Neutrophil (primary cell): ENCODE results near the gene IL4R.

ENCODE experiments used
- H3K27ac ChIP-seq: fragments of 200-600 bp; sonication (generic); 2 replicates; pipeline ENCODE4 v1.5.1; 2016; ENCODE audit warnings: mild to moderate bottlenecking, moderate library complexity
- H3K27me3 ChIP-seq: fragments of 200-600 bp; sonication (generic); 2 replicates; pipeline ENCODE4 v1.6.0; 2016; ENCODE audit warnings: mild to moderate bottlenecking
- H3K36me3 ChIP-seq: fragments of 200-600 bp; sonication (generic); 2 replicates; pipeline ENCODE4 v1.5.1; 2017
- H3K4me1 ChIP-seq, 2 experiments: fragments of 200-600 bp in 1 of 2; sonication (generic) in 1 of 2; 1 replicate in 1 of 2; 2 replicates in 1 of 2; pipeline versions ENCODE4 v1.5.1 to v1.6.1; 2013 to 2016; ENCODE audit warnings: low read depth in 1 of 2, low read length in 1 of 2, mild to moderate bottlenecking in 1 of 2, moderate library complexity in 1 of 2; ENCODE audit not compliant: control insufficient read depth in 1 of 2, insufficient read depth in 1 of 2
- H3K4me3 ChIP-seq, 2 experiments: fragments of 200-600 bp in 1 of 2; sonication (generic) in 1 of 2; 1 replicate in 1 of 2; 2 replicates in 1 of 2; pipeline ENCODE4 v1.5.1; 2013 to 2016; ENCODE audit warnings: low read depth in 1 of 2, low read length in 1 of 2, mild to moderate bottlenecking in 1 of 2, moderate library complexity in 1 of 2
- H3K9me3 ChIP-seq: fragments of 200-600 bp; sonication (generic); 2 replicates; pipeline ENCODE4 v1.5.1; 2016
- CTCF ChIP-seq: fragments of 200-600 bp; sonication (generic); IDR thresholded peaks from 2 replicates; pipeline ENCODE4 v1.5.1; 2016; ENCODE audit warnings: antibody characterized with exemption

The IL4R gene

DNA sequence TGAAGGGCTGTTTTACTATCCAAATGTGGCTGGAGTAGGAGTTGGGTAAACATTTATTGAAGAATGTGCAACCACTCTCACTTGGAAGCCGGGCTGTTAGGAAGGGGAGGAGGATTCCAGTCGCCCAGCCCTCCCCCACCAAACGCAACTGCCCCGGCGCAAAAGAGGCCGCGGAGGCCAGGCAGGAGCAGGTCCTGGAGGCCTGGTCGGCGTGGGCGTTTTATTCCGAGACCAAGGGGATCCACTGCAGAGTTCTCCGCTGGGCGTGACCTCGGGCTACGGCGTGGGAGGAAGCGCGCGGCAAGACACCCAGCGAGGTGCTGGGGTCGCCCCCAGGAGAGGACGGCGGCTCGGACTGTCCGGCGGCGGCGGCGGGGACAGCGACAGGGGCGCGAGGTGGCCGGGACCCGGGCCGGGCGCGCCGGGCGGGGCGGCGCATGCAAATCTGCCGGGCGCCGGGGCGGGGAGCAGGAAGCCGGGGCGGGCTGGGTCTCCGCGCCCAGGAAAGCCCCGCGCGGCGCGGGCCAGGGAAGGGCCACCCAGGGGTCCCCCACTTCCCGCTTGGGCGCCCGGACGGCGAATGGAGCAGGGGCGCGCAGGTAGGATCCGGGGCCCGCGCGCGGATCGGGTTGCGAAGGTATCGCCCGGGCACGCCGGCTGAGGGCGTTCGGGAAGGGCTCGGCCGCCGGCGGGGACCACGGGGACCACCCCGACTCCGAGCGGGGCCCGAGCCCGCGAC lies at the start of gene IL4R:
Gene IL4R (plus strand): TSS at position 553 of the 739 bp plus-strand sequence. CDS start 26,230 bp downstream, outside the sequence.
- H3K27me3 ChIP-seq = no peaks in the 10 kb centered on the region
- peak within 1 kb of the TSS; percentile 86 to 98 for H3K4me3 ChIP-seq
- peaks cover 6% of the 10 kb centered on the region for H3K36me3 ChIP-seq
- peak within 1 kb of the TSS; percentile 99 for H3K27ac ChIP-seq
- peak; percentile 29 for TF ChIP-seq CTCF
- peaks cover 49 to 56% of the 10 kb centered on the region in 2 experiments for H3K4me1 ChIP-seq
- H3K9me3 ChIP-seq = no peaks in the 10 kb centered on the region

DNA sequence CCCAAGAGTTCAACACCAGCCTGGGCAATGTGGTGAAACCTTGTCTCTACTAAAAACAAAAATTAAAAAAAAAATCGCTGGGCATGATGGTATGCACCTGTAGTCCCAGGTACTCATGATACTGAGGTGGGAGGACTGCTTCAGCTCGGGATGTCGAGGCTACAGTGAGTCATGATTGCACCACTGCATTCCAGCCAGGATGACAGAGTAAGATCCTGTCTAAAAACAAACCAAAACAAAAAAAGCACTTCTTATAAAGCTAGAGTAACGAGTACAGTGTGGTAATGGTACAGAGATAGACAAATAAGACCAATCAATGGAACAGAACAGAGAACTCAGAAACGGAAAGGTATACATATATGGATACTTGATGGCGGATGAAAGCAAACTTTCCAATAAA lies 49.6 kb upstream of the IL4R start:
- Histone ChIP-seq H3K4me3 (no peak overlapping the region), H3K27me3 (no peaks in the 10 kb centered on the region), H3K9me3 (no peaks in the 10 kb centered on the region), H3K4me1 (peaks cover 32 to 34% of the 10 kb centered on the region in 2 experiments), H3K36me3 (no peaks in the 10 kb centered on the region), H3K27ac (no peak overlapping the region)
- no peak for TF ChIP-seq CTCF

DNA sequence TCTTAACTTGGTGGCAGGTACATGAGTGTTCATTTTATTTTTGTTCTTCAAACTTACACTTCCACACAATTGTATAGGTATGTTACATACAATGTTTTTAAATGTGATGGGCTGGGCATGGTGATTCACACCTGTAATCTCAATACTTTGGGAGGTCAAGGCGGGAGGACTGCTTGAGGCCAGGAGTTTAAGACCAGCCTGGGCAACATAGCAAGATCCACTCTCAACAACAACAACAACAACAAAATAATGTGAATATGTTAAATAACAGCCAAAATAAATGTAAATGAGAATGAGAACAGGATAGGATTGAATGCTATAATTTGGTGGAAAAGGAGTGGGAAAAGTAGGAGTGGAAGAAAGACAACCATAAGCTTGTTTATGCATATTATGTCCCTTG lies 47.8 kb upstream of the IL4R start:
- no peak for TF ChIP-seq CTCF
- no peaks in the 10 kb centered on the region for H3K36me3 ChIP-seq
- H3K27me3 ChIP-seq = no peaks in the 10 kb centered on the region
- H3K27ac ChIP-seq = no peak overlapping the region
- no peaks in the 10 kb centered on the region for H3K9me3 ChIP-seq
- H3K4me1 ChIP-seq = peaks cover 37 to 39% of the 10 kb centered on the region in 2 experiments
- H3K4me3 ChIP-seq = no peak overlapping the region

DNA sequence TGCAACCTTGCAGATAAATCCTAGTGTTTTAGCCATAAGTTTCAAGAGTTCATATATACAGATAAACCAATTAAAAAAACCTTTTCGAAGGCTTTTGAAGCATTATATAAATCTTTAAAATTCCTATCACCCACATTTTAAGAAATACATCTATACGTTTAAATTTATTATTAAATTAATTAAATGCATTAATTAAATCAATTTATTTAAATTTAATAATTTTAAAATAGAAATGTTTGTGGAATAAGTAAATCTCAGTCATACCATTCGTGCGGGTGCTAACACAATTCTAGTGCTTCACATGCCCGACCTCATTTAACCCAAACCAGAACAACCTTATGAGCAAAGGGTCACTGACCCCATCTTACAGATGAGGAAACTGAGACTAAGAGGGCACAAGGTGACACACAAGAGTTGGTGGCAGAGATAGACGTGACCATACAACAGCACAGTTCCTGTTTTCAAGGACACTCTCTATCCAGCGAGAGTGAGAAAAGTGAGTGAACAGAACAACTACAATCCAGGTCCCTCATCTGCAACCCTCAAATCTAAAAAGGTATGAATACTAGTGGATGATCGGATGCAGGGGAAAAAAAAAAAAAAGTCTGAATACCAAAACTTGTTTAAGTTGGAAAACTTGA lies 46.6 kb upstream of the IL4R start:
- no peaks in the 10 kb centered on the region for H3K36me3 ChIP-seq
- H3K27ac ChIP-seq = no peak overlapping the region
- H3K9me3 ChIP-seq = no peaks in the 10 kb centered on the region
- no peak for TF ChIP-seq CTCF
- H3K27me3 ChIP-seq = no peaks in the 10 kb centered on the region
- H3K4me1 ChIP-seq = peaks cover 46 to 49% of the 10 kb centered on the region in 2 experiments
- no peak overlapping the region for H3K4me3 ChIP-seq

DNA sequence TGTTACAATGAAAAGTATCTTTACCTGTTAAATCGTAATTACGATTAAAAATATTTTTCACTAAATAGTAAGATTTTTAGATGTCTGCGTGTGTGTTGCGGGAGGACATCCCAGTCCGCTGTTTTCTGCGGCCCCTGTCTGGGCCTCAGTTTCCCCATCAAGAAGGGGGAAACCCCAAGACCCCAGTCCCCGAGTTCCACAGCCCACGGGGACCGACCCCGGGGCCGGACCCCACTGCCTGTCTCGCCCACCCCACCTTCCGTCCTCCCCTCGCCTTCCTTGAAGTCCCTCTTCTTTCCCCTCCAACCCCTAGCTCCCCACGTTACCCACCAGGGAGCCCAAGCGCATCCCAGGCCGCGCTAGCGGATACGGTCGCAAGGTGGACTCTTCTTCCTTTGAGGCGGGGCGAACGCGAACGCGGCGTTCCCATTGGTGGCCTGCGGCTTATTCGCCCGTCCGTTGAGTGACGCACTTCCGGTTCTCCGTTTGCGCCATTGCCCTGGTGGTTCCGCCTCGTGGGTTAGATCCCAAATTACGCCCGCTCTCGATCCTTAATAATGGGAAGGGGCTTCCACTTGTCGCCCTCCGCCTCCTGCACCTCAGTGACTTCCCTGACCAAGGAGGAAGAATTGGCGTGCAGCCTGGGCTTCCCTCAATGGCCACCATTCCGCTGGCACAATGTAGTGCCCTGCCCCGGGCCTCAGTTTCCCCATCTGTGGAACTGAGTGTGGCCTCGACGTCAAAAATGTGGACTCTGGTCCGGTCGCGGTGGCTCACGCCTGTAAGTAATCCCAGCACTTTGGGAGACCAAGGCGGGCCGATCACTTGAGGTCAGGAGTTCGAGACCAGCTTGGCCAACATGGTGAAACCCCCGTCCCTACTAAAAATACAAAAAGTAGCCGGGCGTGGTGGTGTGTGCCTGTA lies 45.1 kb upstream of the IL4R start, which contains the start of gene NSMCE1:
Gene NSMCE1 (minus strand): TSS at position 397 of the 924 bp plus-strand sequence. CDS start 11,202 bp downstream, outside the sequence.
- Histone ChIP-seq H3K27me3 (no peaks in the 10 kb centered on the region), H3K4me3 (peak within 1 kb of the TSS; percentile 80 to 92), H3K27ac (peak within 1 kb of the TSS; percentile 80), H3K36me3 (no peaks in the 10 kb centered on the region), H3K9me3 (no peaks in the 10 kb centered on the region), H3K4me1 (peaks cover 34 to 35% of the 10 kb centered on the region in 2 experiments)
- peak; percentile 76 for TF ChIP-seq CTCF
